AG10803 (cell line): ENCODE measurements around the gene LACRT.

Experiments used
- DNase-seq: peaks from one replicate; pipeline ENCODE4 v3.0.0; 2010; ENCODE audit warnings: low read depth
- H3K4me3 ChIP-seq: 2 replicates; pipeline ENCODE4 v1.5.1; 2011; ENCODE audit warnings: mild to moderate bottlenecking, low read length, control low read depth
- TF ChIP-seq, protein P1 (sequence below): conservative IDR thresholded peaks from 2 replicates; pipeline ENCODE4 v1.5.1; 2011; ENCODE audit warnings: mild to moderate bottlenecking, low read length, control low read depth, inconsistent platforms

Gene LACRT

DNA sequence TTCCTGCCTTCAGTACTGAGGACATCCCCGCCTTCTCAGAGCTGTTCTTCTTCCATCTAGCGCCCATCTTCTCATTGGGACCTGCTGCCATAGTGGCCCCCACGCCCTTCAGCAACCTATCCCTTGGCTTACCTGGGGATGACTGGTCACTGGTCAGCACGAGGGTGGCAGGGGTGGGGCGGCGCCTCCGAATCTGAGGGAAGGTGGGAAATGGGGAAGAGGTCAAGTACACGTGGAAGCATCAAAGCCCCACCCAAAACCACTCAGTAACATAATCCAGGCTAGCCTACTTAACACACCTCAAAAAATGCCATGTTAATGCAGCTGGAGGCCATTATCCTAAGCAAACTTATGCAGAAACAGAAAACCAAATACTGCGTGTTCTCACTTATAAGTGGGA lies 50.6 kb downstream of the LACRT start:
- no peak overlapping the region for H3K4me3 ChIP-seq
- TF ChIP-seq, protein P1, sequence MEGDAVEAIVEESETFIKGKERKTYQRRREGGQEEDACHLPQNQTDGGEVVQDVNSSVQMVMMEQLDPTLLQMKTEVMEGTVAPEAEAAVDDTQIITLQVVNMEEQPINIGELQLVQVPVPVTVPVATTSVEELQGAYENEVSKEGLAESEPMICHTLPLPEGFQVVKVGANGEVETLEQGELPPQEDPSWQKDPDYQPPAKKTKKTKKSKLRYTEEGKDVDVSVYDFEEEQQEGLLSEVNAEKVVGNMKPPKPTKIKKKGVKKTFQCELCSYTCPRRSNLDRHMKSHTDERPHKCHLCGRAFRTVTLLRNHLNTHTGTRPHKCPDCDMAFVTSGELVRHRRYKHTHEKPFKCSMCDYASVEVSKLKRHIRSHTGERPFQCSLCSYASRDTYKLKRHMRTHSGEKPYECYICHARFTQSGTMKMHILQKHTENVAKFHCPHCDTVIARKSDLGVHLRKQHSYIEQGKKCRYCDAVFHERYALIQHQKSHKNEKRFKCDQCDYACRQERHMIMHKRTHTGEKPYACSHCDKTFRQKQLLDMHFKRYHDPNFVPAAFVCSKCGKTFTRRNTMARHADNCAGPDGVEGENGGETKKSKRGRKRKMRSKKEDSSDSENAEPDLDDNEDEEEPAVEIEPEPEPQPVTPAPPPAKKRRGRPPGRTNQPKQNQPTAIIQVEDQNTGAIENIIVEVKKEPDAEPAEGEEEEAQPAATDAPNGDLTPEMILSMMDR: no peak
- no peak for DNase-seq

DNA sequence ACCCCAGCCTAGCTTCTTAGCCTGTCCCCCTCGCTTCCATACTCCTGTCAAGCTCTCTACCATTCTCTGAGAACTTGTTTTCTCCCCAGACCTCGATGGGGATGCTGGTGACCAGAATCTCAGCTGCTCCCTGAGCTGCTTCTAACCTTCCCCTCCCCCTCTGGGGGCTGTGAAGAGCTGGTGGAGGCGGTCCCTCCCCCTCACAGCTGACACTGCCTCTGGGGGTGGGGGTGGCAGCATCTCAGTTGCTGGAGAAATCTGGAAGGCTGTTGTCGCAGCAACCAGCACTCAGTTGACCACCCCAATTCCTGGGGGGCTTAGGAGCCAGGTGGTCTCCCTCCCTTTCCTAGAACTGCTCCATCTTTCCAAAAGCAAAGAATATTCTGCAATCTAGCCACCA lies 51.0 kb downstream of the LACRT start:
- DNase-seq: no peak
- H3K4me3 ChIP-seq: no peak overlapping the region

DNA sequence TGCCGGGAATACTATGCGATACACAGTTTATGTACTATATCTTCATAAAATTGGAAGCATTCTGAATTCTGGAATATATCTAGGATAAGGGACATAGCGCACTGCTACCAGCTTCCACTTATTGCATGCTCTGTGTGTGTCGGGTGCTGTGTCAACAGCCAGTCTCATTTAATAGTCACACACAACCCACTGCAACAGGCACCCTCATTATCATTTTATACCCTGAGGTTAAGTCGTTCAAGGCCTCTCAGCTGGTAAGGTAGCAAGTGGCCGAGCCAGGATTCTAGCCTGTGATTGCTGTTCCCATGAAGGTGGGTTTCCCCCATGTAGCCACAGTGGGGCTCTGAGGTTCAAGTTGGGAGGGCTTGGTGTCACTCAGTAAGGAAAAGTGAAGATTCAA lies 53.3 kb downstream of the LACRT start:
- TF ChIP-seq, protein P1: no peak
- no peak for DNase-seq
- no peak overlapping the region for H3K4me3 ChIP-seq

More for the DNA sequence above, 51.0 kb downstream of the LACRT start:
- TF ChIP-seq, protein P1: no peak
